Adipocyte (in vitro differentiated cells): ENCODE results near the gene NSUN7.
A peak's percentile ranks its signal among the peaks of the same experiment; 100 is the strongest.

ENCODE experiments used
- DNase-seq: peaks from one replicate; pipeline ENCODE4 v3.0.0-alpha.2; 2015; ENCODE audit warnings: low read depth
- H3K27me3 ChIP-seq: replicated peaks from 2 replicates; pipeline ENCODE4 v1.7.0; 2013; ENCODE audit warnings: mild to moderate bottlenecking, low read length, moderate library complexity; ENCODE audit not compliant: control insufficient read depth, insufficient read depth
- H3K36me3 ChIP-seq: 2 replicates; pipeline ENCODE4 v1.7.0; 2013; ENCODE audit warnings: low read length, mild to moderate bottlenecking, moderate library complexity; ENCODE audit not compliant: control insufficient read depth, insufficient read depth, severe bottlenecking
- H3K4me1 ChIP-seq: 2 replicates; pipeline ENCODE4 v1.7.0; 2013; ENCODE audit warnings: mild to moderate bottlenecking, low read length, moderate library complexity; ENCODE audit not compliant: control insufficient read depth, insufficient read depth
- H3K4me3 ChIP-seq: 2 replicates; pipeline ENCODE4 v1.7.0; 2013; ENCODE audit warnings: mild to moderate bottlenecking, low read length, moderate library complexity
- H3K9ac ChIP-seq: 2 replicates; pipeline ENCODE4 v1.7.0; 2013; ENCODE audit warnings: mild to moderate bottlenecking, low read length, moderate library complexity
- H3K9me3 ChIP-seq: 2 replicates; pipeline ENCODE4 v1.7.0; 2013; ENCODE audit warnings: mild to moderate bottlenecking, low read length, moderate library complexity; ENCODE audit not compliant: control insufficient read depth

NSUN7 gene

GRCh38 chr4:40840255-40840984 lies 90.7 kb downstream of the NSUN7 start:
- Histone ChIP-seq H3K9me3 (no peaks in the 10 kb centered on the region), H3K27me3 (no peaks in the 10 kb centered on the region), H3K4me3 (no peak overlapping the region), H3K36me3 (peaks cover 26% of the 10 kb centered on the region), H3K4me1 (no peaks in the 10 kb centered on the region), H3K9ac (no peak overlapping the region)
- DNase-seq: no peak

GRCh38 chr4:40840985-40841571 lies 91.3 kb downstream of the NSUN7 start:
- Histone ChIP-seq H3K36me3 (peaks cover 20% of the 10 kb centered on the region), H3K9ac (no peak overlapping the region), H3K27me3 (no peaks in the 10 kb centered on the region), H3K9me3 (no peaks in the 10 kb centered on the region), H3K4me3 (no peak overlapping the region), H3K4me1 (no peaks in the 10 kb centered on the region)
- peak; percentile 42 for DNase-seq

- Histone ChIP-seq H3K36me3 (peaks cover 12% of the 10 kb centered on the region), H3K9me3 (no peaks in the 10 kb centered on the region), H3K4me1 (no peaks in the 10 kb centered on the region), H3K27me3 (no peaks in the 10 kb centered on the region), H3K4me3 (no peak overlapping the region), H3K9ac (no peak overlapping the region)
- no peak for DNase-seq
Measured at GRCh38 chr4:40842318-40842717, 92.6 kb downstream of the NSUN7 start.

- H3K27me3 ChIP-seq: no peaks in the 10 kb centered on the region
- no peak overlapping the region for H3K4me3 ChIP-seq
- H3K9me3 ChIP-seq: no peaks in the 10 kb centered on the region
- DNase-seq: no peak
- H3K4me1 ChIP-seq: no peaks in the 10 kb centered on the region
- peaks cover 8% of the 10 kb centered on the region for H3K36me3 ChIP-seq
- H3K9ac ChIP-seq: no peak overlapping the region
Measured at GRCh38 chr4:40842725-40843423, 93.1 kb downstream of the NSUN7 start.

GRCh38 chr4:40843696-40844095 lies 93.9 kb downstream of the NSUN7 start:
- H3K4me1 ChIP-seq: no peaks in the 10 kb centered on the region
- no peaks in the 10 kb centered on the region for H3K27me3 ChIP-seq
- H3K9ac ChIP-seq: no peak overlapping the region
- no peaks in the 10 kb centered on the region for H3K9me3 ChIP-seq
- no peak for DNase-seq
- peaks cover 8% of the 10 kb centered on the region for H3K36me3 ChIP-seq
- H3K4me3 ChIP-seq: no peak overlapping the region

- Histone ChIP-seq H3K9ac (no peak overlapping the region), H3K9me3 (no peaks in the 10 kb centered on the region), H3K36me3 (peaks cover 8% of the 10 kb centered on the region), H3K27me3 (no peaks in the 10 kb centered on the region), H3K4me3 (no peak overlapping the region), H3K4me1 (no peaks in the 10 kb centered on the region)
- no peak for DNase-seq
Measured at GRCh38 chr4:40844261-40844660, 94.5 kb downstream of the NSUN7 start.

- Histone ChIP-seq H3K4me1 (no peaks in the 10 kb centered on the region), H3K27me3 (no peaks in the 10 kb centered on the region), H3K9ac (no peak overlapping the region), H3K4me3 (no peak overlapping the region), H3K36me3 (peaks cover 8% of the 10 kb centered on the region), H3K9me3 (no peaks in the 10 kb centered on the region)
- no peak for DNase-seq
Measured at GRCh38 chr4:40845154-40845835, 95.5 kb downstream of the NSUN7 start.

GRCh38 chr4:40846532-40846931 lies 96.8 kb downstream of the NSUN7 start:
- Histone ChIP-seq H3K9ac (no peak overlapping the region), H3K4me1 (no peaks in the 10 kb centered on the region), H3K27me3 (no peaks in the 10 kb centered on the region), H3K4me3 (no peak overlapping the region), H3K36me3 (peaks cover 8% of the 10 kb centered on the region), H3K9me3 (no peaks in the 10 kb centered on the region)
- DNase-seq: no peak

GRCh38 chr4:40848251-40848650 lies 98.5 kb downstream of the NSUN7 start:
- no peak for DNase-seq
- Histone ChIP-seq H3K9me3 (no peaks in the 10 kb centered on the region), H3K9ac (no peak overlapping the region), H3K36me3 (peaks cover 8% of the 10 kb centered on the region), H3K4me1 (no peaks in the 10 kb centered on the region), H3K27me3 (no peaks in the 10 kb centered on the region), H3K4me3 (no peak overlapping the region)

- no peaks in the 10 kb centered on the region for H3K27me3 ChIP-seq
- no peaks in the 10 kb centered on the region for H3K4me1 ChIP-seq
- no peak overlapping the region for H3K4me3 ChIP-seq
- peak; percentile 16 for DNase-seq
- H3K36me3 ChIP-seq: peaks cover 8% of the 10 kb centered on the region
- no peak overlapping the region for H3K9ac ChIP-seq
- no peaks in the 10 kb centered on the region for H3K9me3 ChIP-seq
Measured at GRCh38 chr4:40848940-40849339, 99.2 kb downstream of the NSUN7 start.

- no peaks in the 10 kb centered on the region for H3K9me3 ChIP-seq
- H3K4me1 ChIP-seq: peaks cover under 1% of the 10 kb centered on the region
Measured at GRCh38 chr4:40850496-40850895, 100.7 kb downstream of the NSUN7 start.

More at GRCh38 chr4:40850496-40850895, 100.7 kb downstream of the NSUN7 start:
- no peaks in the 10 kb centered on the region for H3K27me3 ChIP-seq
- DNase-seq: no peak
- no peak overlapping the region for H3K4me3 ChIP-seq
- H3K36me3 ChIP-seq: peaks cover 9% of the 10 kb centered on the region
- H3K9ac ChIP-seq: no peak overlapping the region
